GM12801 (cell line): ENCODE data around the gene CEACAM16.

Experiments used
- TF ChIP-seq, protein P1 (sequence below): IDR thresholded peaks from one replicate; pipeline ENCODE4 v1.5.1; 2011; ENCODE audit warnings: control low read depth; ENCODE audit not compliant: insufficient read length; ENCODE audit errors: extremely low read depth

CEACAM16 gene

DNA sequence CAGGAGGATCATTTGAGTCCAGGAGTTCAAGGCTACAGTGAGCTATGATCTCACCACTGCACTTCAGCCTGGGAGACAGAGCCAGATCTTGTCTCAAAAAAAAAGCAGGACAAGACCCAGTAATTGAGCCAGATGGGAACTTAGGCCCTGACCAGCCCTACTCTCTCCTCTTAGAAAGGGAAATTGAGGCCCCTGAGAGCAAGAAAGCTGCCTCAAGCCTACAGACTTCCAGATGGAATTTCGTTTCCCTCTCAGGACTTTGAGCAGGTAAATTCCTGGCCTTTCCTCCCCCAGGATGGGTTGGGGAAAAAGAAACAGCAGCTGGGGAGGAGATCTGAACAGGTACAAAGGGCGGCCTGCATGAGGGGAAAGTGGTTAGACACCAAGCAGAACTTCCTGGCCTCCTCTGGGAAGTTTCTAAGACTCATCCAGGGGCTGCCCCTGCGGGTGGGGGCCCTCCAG is 46.0 kb downstream of the CEACAM16 start:
- TF ChIP-seq, protein P1, sequence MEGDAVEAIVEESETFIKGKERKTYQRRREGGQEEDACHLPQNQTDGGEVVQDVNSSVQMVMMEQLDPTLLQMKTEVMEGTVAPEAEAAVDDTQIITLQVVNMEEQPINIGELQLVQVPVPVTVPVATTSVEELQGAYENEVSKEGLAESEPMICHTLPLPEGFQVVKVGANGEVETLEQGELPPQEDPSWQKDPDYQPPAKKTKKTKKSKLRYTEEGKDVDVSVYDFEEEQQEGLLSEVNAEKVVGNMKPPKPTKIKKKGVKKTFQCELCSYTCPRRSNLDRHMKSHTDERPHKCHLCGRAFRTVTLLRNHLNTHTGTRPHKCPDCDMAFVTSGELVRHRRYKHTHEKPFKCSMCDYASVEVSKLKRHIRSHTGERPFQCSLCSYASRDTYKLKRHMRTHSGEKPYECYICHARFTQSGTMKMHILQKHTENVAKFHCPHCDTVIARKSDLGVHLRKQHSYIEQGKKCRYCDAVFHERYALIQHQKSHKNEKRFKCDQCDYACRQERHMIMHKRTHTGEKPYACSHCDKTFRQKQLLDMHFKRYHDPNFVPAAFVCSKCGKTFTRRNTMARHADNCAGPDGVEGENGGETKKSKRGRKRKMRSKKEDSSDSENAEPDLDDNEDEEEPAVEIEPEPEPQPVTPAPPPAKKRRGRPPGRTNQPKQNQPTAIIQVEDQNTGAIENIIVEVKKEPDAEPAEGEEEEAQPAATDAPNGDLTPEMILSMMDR, result no peak

DNA sequence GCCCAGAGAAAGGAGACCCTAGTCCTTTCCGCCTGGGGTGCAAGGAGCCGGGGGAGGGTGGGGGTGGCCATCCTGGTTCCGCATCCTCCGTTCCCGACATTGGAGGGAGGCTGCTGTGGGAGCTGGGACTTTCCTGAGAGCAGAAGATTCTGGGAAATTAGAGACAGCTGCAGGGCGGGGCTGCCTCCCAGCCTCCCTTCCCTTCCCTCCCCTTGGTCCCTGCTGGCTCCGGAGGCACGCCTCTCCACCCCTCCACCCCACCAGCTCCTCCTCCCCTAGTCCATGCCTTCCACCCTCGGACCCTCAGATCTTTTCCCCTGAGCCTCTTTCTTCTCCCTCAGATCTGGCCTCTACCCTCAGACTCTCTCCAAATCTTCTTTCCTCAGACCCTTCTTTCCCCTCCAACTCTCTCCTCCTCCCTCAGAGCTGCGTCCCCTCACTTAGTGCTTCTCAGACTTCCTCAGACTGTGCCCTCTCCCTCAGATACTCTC is 46.4 kb downstream of the CEACAM16 start:
- TF ChIP-seq, protein P1, result no peak

DNA sequence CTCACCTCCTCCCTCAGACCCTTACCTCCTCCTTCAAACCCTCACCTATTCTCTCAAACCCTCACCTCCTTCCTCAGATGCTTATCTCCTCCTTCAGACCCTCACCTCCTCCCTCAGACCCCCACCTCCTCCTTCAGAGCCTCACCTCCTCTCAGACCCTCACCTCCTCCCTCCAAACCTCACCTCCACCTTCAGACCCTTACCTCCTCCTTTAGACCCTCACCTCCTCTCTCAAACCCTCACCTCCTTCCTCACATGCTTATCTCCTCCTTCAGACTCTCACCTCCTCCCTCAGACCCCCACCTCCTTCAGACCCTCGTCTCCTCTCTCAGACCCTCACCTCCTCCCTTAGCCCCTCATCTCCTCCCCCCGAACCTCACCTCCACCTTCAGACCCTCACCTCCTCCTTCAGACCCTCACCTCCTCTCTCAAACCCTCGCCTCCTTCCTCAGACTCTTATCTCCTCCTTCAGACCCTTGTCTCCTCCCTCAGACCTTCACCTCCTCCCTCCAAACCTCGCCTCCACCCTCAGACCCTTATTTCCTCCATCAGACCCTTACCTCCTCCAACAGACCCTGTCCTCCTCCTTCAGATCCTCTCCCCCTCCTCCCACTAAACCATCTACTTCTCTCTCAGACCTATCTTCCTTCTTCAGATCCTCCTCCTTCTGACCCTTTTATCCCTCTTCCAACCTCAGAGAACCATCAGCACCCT is 47.1 kb downstream of the CEACAM16 start:
- TF ChIP-seq, protein P1, result no peak

DNA sequence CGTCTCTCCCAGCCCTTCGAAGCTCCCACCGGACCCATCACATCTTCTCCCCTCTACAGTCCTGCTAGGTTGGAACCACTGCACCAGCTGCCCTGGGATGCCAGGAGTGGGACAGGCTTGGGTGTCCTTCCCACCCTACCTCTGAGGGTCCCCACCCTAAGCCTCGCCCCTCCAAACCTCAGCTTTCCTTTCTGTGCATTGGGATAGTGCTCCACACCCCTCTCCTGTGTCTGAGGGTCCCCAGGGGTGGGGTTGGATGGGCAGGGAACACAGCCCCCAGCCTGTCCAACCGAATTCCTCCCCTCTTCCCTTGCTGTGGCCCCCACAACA is 47.6 kb downstream of the CEACAM16 start:
- TF ChIP-seq, protein P1, result no peak

DNA sequence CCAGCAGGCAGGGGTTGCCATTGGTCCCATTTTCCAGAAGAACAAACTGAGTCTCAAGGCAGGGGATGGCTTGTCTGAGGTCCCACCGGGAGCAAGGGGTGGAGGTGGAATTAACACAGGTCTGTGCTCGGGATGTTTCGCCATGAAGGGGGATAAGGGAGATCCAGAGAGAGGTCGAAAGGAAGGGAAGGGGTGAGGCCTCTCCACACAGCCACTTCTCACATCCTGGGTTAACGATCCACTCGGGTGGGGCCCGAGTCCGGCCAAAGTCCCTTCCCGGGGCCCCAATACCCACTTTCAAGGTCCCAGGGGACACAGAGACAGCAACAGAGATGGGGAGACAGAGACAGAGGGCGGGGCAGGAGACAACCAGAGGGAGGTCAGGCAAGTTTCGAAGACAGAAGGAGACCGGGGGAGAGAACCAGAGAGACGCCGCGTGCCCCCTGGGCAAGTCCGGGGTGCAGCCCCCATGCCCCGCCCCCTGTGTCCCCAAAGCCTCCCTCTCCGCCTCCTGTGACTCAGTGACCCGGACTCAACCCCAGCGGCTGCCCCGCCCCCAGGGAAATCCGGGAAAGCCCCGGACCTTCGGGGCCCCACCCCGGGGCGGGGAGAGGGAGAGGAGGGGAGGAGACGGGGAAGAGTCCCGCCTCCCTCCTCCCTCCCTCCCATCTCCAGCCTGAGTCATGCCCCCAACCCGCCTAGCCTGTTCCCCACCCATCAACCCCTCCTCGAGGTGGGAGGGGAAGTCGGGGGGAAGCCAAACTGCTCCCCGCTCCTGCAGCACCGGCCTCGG is 48.2 kb downstream of the CEACAM16 start:
- TF ChIP-seq, protein P1, result no peak

DNA sequence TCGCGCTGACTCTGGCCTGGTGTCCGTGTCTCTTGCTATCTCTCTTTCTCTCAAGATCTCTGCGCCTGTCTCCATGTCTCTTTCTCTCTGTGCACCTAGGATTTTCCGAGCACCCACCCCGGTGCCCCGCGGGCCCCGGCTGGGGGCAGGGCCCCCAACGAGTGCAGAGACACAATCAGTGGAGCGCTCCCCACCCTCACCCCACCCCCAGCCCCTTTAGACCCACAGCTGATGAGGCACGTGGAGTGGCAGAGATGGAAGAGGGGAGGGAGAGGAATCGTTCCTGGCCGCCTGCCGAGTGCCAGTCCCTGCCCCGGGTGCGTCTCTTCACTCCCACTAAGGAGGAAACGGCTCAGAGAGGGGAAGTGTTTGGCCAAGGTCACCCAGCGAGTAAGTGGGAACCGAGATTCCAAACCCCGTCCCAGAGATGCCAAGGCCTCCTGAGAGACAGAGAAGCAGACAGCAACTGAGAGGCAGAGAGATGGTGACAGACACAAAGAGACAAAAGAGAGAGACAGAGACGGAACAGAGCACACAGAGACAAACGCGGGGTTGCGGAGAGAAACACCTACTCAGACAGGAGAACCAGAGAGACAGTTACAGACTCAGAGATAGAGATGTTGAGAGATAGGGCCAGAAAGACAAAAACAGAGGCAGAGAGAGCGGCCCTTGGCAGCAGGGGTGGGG is 48.9 kb downstream of the CEACAM16 start:
- TF ChIP-seq, protein P1, result no peak

DNA sequence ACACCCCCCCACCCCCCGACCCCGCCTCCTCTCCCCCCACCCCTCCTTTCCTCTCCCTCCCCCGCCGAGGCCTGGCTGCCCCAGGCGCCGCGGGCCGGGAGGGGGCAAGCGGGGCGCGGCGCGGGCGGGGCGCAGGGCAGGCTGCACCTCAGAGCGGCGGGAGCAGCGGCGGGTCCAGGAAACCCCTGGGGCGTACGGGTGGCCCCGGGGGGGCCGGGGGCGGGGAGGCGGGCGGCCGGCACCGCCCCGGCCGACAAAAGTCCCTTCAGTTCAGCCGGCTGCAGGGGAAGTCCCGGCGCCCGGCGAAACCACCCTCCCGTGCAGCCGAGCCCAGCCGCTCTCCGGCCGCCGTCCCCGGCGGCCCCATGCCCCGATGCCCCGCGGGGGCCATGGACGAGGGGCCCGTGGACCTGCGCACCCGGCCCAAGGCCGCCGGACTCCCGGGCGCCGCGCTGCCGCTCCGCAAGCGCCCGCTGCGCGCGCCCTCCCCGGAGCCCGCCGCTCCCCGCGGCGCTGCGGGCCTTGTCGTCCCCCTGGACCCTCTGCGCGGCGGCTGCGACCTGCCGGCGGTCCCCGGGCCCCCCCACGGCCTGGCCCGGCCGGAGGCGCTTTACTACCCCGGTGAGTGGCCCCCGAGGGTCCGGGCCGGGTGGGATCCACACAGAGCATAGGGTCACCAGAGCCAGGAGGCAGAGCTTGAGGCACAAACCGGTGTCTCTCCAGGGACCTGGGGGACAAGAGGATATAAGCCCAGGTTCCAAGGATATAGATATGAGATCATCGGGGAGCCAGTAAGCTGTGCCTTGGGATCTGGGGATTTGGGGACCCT is 49.7 kb downstream of the CEACAM16 start, which contains the start of gene BCL3:
TSS of gene BCL3 (plus strand) at position 283 of the 829 bp plus-strand sequence. CDS start at position 366, 83 bp downstream.
- TF ChIP-seq, protein P1, result no peak
